ENCODE data around the gene NDFIP1. TPM values are rescaled to one million over a fixed set of nuclear protein-coding genes. Genes with fewer than 3 reads are reported as not detected.
A peak's percentile ranks its signal among the peaks of the same experiment; 100 is the strongest.

The NDFIP1 gene
- total RNA-seq, 6 experiments from 2014 or later: 50.4 to 61.1 (median 57.1) TPM

DNA sequence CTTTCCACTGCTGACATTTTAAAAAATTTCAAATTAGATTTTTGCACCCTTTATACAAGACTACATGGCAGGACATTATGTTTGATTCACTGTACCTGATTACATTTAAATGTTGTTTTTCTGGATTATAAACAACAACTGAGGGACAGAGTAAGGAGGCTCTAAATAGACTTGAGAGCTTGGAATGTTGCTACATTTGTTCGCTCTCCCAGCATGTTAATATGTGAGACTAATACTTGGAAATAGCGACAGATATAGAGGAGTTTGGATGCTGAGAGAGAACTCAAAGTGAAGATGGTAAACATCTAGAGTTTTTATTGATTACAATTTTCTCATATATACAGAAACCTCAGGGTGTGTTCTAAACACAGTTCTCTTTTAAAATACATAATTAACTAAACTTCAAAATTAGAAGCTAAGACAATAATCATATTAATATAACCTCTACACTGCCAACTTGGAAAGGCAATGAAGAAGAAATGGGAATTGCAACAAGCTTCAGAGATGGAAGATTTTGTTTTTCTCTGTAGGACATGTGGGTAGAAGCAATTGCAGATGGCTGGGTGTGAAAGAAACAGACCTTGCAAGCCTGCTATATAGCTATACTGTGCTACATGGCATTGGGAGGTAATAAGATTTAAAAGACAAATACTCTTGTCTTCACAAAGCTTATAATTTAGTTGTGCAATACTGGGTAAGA, 1.4 kb upstream of the NDFIP1 start:
- TF ChIP-seq POLR2A (IDR thresholded peaks at IDR 0.05): no peak
- TF ChIP-seq, protein P1, sequence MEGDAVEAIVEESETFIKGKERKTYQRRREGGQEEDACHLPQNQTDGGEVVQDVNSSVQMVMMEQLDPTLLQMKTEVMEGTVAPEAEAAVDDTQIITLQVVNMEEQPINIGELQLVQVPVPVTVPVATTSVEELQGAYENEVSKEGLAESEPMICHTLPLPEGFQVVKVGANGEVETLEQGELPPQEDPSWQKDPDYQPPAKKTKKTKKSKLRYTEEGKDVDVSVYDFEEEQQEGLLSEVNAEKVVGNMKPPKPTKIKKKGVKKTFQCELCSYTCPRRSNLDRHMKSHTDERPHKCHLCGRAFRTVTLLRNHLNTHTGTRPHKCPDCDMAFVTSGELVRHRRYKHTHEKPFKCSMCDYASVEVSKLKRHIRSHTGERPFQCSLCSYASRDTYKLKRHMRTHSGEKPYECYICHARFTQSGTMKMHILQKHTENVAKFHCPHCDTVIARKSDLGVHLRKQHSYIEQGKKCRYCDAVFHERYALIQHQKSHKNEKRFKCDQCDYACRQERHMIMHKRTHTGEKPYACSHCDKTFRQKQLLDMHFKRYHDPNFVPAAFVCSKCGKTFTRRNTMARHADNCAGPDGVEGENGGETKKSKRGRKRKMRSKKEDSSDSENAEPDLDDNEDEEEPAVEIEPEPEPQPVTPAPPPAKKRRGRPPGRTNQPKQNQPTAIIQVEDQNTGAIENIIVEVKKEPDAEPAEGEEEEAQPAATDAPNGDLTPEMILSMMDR (IDR thresholded peaks at IDR 0.05): no peak
- H3K36me3 ChIP-seq: no peaks in the 10 kb centered on the region
- H3K9me3 ChIP-seq: no peaks in the 10 kb centered on the region
- DNase-seq: no peak
- ATAC-seq: no peak
- peaks cover 0 to 20% (median 8%) of the 10 kb centered on the region in 4 donors for H3K4me1 ChIP-seq
- no peak overlapping the region for H3K4me3 ChIP-seq
- intact Hi-C loops (cut with DNase I): no loop called here
- no peaks in the 10 kb centered on the region for H3K27me3 ChIP-seq
- no peak overlapping the region for H3K27ac ChIP-seq
- 100% methylated on average over 2 of the region's 2 CpGs for WGBS (ENCODE audit: insufficient coverage, low coverage, low lambda C conversion rate, missing lambda C conversion rate)

DNA sequence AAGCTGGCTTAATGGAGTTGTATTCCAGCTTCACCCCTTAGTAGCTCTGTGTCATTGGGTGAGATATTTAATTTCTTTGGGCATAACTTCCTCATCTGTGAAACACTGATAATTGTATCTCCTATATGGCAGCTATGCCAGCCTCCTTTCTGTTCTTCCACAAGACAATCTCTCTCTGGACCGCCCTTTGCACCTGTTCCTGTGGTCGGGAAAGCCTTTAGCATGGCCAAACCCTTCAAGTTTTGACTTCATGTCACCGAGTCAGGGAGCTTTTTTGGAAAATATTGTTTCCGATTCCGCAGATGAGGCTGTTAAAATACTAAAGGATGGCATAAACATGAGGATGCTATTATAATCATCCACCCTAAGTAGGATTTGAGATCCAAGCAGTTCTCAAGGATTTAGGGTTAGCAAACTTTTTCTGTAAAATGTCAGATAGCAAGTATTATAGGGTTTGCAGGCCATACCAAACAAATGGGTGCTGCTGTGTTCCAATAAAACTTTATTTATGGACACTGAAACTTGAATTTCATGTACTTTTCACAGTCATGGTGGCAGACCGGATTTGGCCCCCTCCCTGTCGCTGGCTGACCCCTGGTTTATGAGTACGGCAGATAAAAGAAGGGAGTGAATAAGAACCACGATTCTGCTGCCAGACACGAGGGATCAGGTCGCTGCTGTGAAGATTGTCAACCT, 695 bp upstream of the NDFIP1 start:
- Histone ChIP-seq H3K9me3 (no peaks in the 10 kb centered on the region), H3K36me3 (no peaks in the 10 kb centered on the region), H3K4me3 (peak overlapping the region; percentile 75 to 91 (median 83)), H3K27ac (peak overlapping the region; percentile 97 to 99 (median 98)), H3K4me1 (peaks cover 0 to 20% (median 8%) of the 10 kb centered on the region in 4 donors), H3K27me3 (no peaks in the 10 kb centered on the region)
- intact Hi-C loops (cut with DNase I): no loop called here
- TF ChIP-seq, protein P1 (IDR thresholded peaks at IDR 0.05): no peak
- no peak for TF ChIP-seq POLR2A (IDR thresholded peaks at IDR 0.05)
- no peak for ATAC-seq
- DNase-seq: no peak
- 60% methylated on average over 11 of the region's 11 CpGs for WGBS (ENCODE audit: insufficient coverage, low coverage, low lambda C conversion rate, missing lambda C conversion rate)

DNA sequence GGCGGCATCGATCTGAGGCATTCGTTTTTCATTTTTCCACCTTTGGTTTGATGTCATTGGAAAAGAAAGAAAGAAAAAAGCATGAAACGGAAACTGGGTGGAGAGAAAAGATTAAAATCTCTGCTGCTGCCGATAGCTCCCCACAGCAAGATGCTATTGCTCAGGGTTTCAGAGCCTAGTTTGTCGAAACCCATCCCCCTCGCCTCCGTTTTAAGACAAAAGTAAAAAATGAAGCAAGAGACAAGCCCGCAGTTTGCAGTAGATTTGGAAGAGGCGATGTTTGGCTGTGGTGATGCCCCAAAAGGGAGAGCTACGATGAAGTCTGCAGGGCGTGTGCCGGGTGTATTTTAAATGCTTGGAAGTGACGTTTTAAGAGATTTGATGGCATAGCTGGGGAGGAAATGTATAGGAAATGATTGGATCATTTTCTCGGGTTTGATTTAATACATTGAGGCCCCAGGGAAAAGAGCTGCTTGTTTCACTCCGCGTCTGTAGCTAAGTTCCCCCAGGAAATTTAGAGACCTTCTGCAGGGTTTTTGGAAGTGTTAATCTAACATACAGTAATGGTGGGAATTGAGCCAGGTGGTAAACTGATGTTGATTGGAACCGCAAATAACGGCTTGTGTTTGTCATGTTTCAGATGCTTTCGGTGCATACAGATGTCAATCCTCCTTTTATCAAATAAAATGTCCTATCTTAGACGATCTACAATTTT, 909 bp downstream of the NDFIP1 start:
- intact Hi-C loops (cut with DNase I): no loop called here
- no peak for TF ChIP-seq POLR2A (IDR thresholded peaks at IDR 0.05)
- TF ChIP-seq, protein P1 (IDR thresholded peaks at IDR 0.05): no peak
- DNase-seq: no peak
- peak overlapping the region; percentile 75 to 91 (median 83) for H3K4me3 ChIP-seq
- H3K27me3 ChIP-seq: no peaks in the 10 kb centered on the region
- peak in 3 of 4 donors; percentile 2 to 21 (median 7) for ATAC-seq
- H3K27ac ChIP-seq: peak overlapping the region; percentile 97 to 99 (median 98)
- H3K36me3 ChIP-seq: no peaks in the 10 kb centered on the region
- peaks cover 0 to 20% (median 8%) of the 10 kb centered on the region in 4 donors for H3K4me1 ChIP-seq
- WGBS (ENCODE audit: insufficient coverage, low coverage, low lambda C conversion rate, missing lambda C conversion rate): under 1% methylated on average over 21 of the region's 21 CpGs
- H3K9me3 ChIP-seq: no peaks in the 10 kb centered on the region

DNA sequence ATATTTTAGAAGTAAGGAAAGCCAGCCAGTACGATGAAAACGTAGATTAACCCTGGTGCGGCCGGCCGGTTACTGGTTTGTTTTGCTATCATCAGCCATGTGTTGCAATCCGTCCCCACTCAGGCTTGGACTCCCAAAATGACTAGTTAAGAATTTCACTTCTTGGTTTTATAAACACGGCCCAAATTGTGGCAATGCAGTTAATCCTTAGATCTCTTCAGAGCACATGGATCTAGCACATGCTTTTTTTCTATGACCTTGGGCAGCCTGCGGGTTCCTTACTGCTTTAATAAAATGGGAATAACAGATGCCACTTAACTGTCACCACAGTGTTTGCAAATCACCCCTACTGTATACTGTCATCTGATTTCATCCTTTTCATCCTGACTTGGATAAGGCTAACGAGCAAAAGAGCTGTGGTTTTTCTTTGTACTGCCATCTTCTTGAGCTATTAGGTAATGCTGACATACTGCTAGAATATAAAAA, 1.5 kb downstream of the NDFIP1 start:
- TF ChIP-seq POLR2A (IDR thresholded peaks at IDR 0.05): no peak
- TF ChIP-seq, protein P1 (IDR thresholded peaks at IDR 0.05): peak in 1 of 4 donors; percentile 4
- peak overlapping the region; percentile 97 to 99 (median 98) for H3K27ac ChIP-seq
- peak in 2 of 3 donors; percentile 31 to 54 for DNase-seq

More for the DNA sequence above, 1.5 kb downstream of the NDFIP1 start:
- ATAC-seq: peak in 3 of 4 donors; percentile 11 to 30 (median 18)
- intact Hi-C loops (cut with DNase I): no loop called here
- peak overlapping the region; percentile 75 to 91 (median 83) for H3K4me3 ChIP-seq
- H3K4me1 ChIP-seq: peaks cover 0 to 23% (median 9%) of the 10 kb centered on the region in 4 donors
- H3K27me3 ChIP-seq: no peaks in the 10 kb centered on the region
- WGBS (ENCODE audit: insufficient coverage, low coverage, low lambda C conversion rate, missing lambda C conversion rate): under 1% methylated on average over 9 of the region's 9 CpGs
- no peaks in the 10 kb centered on the region for H3K36me3 ChIP-seq
- H3K9me3 ChIP-seq: no peaks in the 10 kb centered on the region

Measured in right lobe of liver (tissue), 6 donors.